Stimulated activated effector memory CD8-positive, alpha-beta T cell treated with anti-CD3 and anti-CD28 coated beads, Interleukin-12 subunit alpha, Interleukin-12 subunit beta, amount 100 ng/mL, for 72 hours (primary cell): ENCODE measurements around the gene EDN2.

ENCODE experiments used
- ATAC-seq: fragments of 150-1000 bp; cut with Tn5 transposase; 2 replicates; pipeline ENCODE4 v1.10.0; 2021
- DNase-seq, 2 donors: peaks; one replicate each; pipeline ENCODE4 v3.0.0; 2021 to 2022; ENCODE audit warnings: low spot score in 2 of 2
- H3K27ac Mint-ChIP-seq: one replicate; pipeline ENCODE4 v1.8.0; 2022; ENCODE audit warnings: mild to moderate bottlenecking, mixed read lengths
- H3K36me3 Mint-ChIP-seq: one replicate; pipeline ENCODE4 v1.8.0; 2022; ENCODE audit warnings: mild to moderate bottlenecking, mixed read lengths
- H3K4me1 Mint-ChIP-seq: one replicate; pipeline ENCODE4 v1.8.0; 2022; ENCODE audit warnings: mixed read lengths
- H3K4me3 Mint-ChIP-seq: one replicate; pipeline ENCODE4 v1.8.0; 2022; ENCODE audit warnings: mild to moderate bottlenecking, mixed read lengths
- H3K9me3 Mint-ChIP-seq: one replicate; pipeline ENCODE4 v1.8.0; 2022; ENCODE audit warnings: mixed read lengths

Gene EDN2

GRCh38 chr1:41496080-41497055 is 11.9 kb upstream of the EDN2 start:
- Mint-ChIP-seq H3K27ac (no peak overlapping the region), H3K9me3 (no peaks in the 10 kb centered on the region), H3K4me1 (peaks cover 6% of the 10 kb centered on the region), H3K4me3 (peak overlapping the region; percentile 46), H3K36me3 (peaks cover 4% of the 10 kb centered on the region)
- peak; percentile 38 to 59 for DNase-seq
- ATAC-seq, result peak; percentile 71

DNA sequence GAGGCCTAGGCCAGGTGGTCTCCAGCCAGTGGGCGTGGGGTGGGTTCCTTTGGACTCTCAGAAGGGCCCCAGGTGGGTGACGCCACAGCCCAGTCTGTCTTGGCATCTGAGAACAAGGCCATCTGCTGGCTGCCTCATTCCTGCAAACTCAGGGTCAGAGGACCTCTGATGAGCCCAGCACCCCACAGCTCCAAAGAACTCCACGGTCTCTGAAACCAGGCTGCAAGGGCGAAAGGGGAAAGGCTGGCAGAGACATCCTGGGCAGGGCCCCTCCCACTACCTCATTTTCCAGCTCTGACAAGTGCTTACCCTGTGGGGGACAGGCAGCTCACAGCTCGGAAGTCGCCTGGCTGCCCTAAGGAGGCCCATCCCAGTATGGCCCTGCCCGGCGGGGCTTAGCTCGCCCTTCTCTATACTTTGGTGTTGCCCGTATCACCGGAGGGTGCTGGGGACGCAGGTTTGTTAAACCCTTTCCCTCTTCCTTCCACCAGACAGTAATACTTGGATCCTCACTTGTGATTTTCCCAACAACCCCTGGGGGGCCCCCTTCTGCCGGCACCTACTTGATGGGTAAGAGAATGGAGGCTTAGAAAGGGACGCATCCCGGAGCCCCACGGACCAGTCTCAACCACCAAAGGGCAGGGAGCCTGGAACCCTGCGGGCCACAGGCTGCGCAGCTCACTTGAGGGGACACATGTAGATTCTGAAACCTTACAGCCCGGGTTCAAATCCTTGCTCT is 10.9 kb upstream of the EDN2 start:
- Mint-ChIP-seq H3K36me3 (peaks cover 4% of the 10 kb centered on the region), H3K27ac (no peak overlapping the region), H3K4me1 (peaks cover 6% of the 10 kb centered on the region), H3K4me3 (peak overlapping the region; percentile 46), H3K9me3 (no peaks in the 10 kb centered on the region)
- ATAC-seq (no peak), DNase-seq (no peak)

DNA sequence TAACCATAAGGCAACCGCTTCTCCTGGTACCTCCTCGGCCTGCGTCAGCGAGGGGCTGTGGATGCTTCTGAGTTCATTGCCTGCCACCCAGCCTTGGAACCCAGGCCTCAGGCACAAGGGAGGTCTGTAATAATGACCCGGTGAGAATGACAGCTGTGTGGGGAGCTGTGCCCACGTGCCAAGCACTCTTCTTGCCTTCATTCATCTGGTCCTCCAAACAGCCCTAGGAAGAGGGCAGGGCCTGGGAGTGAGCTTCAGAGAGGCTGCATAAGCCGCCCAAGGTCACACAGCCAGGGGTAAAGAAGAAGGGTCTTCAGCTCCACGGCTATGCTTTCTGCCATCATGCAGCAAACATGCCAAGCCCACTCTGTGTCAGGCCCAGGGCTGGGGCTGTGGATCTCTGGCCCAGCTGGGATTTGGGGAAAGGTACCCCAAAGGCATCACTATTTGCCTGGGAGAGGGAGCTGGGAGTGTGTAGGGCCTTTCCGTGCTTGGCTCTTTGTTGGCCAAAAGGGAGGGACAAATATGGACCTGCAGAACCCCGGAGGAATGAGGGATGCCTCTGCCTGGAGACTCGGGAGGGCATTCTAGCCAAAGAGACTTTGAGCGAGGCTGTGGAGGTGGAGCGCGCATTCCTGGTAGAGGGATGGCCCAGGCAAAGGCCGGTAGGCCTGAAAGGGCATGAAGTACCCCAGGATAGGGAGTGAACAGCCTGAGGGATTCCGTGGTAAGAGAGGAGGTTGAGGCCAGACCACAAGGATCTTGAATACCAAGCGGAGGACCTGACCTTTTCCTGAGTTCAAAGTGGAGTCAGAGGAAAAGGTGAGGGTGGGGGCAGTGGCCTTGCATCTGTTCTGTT is 10.1 kb upstream of the EDN2 start:
- DNase-seq (no peak), ATAC-seq (no peak)
- peaks cover 6% of the 10 kb centered on the region for H3K4me1 Mint-ChIP-seq
- peak overlapping the region; percentile 15 for H3K4me3 Mint-ChIP-seq
- no peaks in the 10 kb centered on the region for H3K9me3 Mint-ChIP-seq
- peaks cover 4% of the 10 kb centered on the region for H3K36me3 Mint-ChIP-seq
- H3K27ac Mint-ChIP-seq, result no peak overlapping the region

GRCh38 chr1:41493626-41494350 is 9.3 kb upstream of the EDN2 start:
- H3K27ac Mint-ChIP-seq, result no peak overlapping the region
- H3K9me3 Mint-ChIP-seq, result no peaks in the 10 kb centered on the region
- peaks cover 4% of the 10 kb centered on the region for H3K36me3 Mint-ChIP-seq
- DNase-seq (no peak), ATAC-seq (no peak)
- no peak overlapping the region for H3K4me3 Mint-ChIP-seq
- peaks cover 6% of the 10 kb centered on the region for H3K4me1 Mint-ChIP-seq

DNA sequence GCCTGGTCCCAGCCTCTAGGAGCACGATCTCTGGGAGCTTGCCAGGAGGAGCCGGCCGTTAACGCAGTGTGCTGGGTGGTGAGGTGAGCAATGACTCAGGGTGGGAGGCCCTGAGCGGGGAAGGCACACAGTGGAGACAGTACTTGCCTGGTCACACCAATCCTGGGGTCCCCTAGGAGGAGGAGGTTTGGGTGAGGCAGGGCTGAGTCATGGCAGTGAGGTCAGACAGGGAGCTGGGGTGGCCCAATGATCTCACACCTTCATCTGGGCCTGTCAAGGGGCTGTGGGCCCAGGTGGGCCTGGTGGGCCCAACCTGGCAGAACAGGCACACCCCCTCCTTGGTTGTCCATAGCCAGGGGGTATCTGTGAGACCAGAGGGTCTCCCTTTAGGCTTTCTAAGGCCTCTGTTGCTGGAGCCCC is 8.6 kb upstream of the EDN2 start:
- no peak overlapping the region for H3K27ac Mint-ChIP-seq
- ATAC-seq (peak; percentile 70), DNase-seq (no peak)
- H3K36me3 Mint-ChIP-seq, result peaks cover 4% of the 10 kb centered on the region
- no peak overlapping the region for H3K4me3 Mint-ChIP-seq
- H3K9me3 Mint-ChIP-seq, result no peaks in the 10 kb centered on the region
- H3K4me1 Mint-ChIP-seq, result no peaks in the 10 kb centered on the region

GRCh38 chr1:41492341-41492848 is 7.9 kb upstream of the EDN2 start:
- peak; percentile 11 for ATAC-seq

DNA sequence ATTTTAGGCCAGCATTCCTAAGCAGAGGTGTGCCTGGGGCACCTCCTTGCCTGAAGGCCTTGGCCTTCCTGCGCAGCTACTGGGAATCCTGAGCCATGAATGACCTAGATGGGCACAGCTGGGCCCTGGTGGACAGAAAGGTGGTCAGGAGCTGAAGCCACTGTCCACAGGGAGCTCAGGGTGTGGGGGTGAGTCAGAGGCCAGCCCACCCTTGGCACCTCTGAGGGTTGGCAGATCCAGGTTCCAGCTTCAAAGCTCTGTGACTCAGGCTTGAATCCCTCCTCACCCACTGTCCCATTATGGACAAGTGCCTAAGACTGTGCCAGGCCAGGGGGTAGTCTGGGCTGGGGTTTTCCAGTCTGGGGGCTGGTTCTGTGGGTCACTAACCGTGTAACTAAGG is 6.4 kb upstream of the EDN2 start:
- Mint-ChIP-seq H3K9me3 (no peaks in the 10 kb centered on the region), H3K27ac (no peak overlapping the region), H3K36me3 (peaks cover 4% of the 10 kb centered on the region), H3K4me1 (peaks cover 17% of the 10 kb centered on the region), H3K4me3 (no peak overlapping the region)
- ATAC-seq (no peak), DNase-seq (no peak)

More at GRCh38 chr1:41492341-41492848, 7.9 kb upstream of the EDN2 start:
- H3K4me3 Mint-ChIP-seq, result no peak overlapping the region
- H3K4me1 Mint-ChIP-seq, result peaks cover 2% of the 10 kb centered on the region
- H3K36me3 Mint-ChIP-seq, result peaks cover 4% of the 10 kb centered on the region
- H3K27ac Mint-ChIP-seq, result no peak overlapping the region
- no peaks in the 10 kb centered on the region for H3K9me3 Mint-ChIP-seq
- peak; percentile 43 to 64 for DNase-seq

- Mint-ChIP-seq H3K4me3 (no peak overlapping the region), H3K27ac (no peak overlapping the region), H3K36me3 (peaks cover under 1% of the 10 kb centered on the region), H3K4me1 (peaks cover 18% of the 10 kb centered on the region), H3K9me3 (no peaks in the 10 kb centered on the region)
- ATAC-seq (no peak), DNase-seq (no peak)
Observed at GRCh38 chr1:41489561-41489960, 5.1 kb upstream of the EDN2 start.

DNA sequence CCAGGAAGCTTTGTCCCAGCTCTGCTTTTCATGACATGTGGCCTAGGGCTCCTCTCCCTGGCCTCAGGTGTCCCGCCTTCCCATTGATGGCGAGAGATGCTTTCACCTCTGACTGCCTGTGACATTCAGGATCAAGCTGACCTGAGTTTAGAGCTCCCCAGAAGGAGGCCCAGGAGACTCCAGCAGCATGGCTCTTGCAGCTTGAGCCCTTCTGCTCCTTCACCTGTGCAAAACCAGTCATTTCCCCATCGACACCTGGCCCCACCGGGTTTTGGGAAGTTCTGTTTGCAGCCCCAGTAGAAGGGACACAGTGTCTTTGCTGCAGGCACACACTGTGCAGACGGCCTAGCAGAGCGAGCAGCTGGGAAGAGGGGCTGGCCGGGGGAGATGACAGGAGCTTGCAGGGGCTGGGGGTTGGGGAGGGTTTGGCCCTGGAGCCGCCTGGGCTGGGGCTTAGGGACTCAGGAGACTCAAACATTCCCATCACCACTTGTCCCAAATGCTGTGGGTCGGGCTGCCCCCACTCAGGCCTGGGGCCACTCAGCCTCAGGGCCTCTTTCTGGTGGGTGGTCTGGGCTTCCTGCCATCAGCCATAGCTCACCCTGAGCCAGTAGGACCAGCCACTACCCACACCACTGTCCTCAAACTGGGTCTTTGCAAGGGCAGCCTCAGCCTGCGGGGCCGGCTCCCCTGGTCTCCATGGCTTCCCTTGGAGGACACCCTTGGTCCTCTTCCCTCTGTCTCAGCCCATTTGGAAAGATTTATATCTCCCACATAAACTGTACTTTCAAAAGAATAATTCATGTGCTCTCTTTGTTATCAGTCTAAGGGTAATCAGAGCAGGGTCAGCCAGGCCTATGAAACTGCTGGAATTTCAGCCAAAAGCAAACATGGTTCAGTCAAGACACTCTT is 3.8 kb upstream of the EDN2 start:
- H3K27ac Mint-ChIP-seq, result no peak overlapping the region
- H3K9me3 Mint-ChIP-seq, result no peaks in the 10 kb centered on the region
- ATAC-seq, result no peak
- DNase-seq, result no peak
- peaks cover 18% of the 10 kb centered on the region for H3K4me1 Mint-ChIP-seq
- H3K36me3 Mint-ChIP-seq, result no peaks in the 10 kb centered on the region
- H3K4me3 Mint-ChIP-seq, result no peak overlapping the region

DNA sequence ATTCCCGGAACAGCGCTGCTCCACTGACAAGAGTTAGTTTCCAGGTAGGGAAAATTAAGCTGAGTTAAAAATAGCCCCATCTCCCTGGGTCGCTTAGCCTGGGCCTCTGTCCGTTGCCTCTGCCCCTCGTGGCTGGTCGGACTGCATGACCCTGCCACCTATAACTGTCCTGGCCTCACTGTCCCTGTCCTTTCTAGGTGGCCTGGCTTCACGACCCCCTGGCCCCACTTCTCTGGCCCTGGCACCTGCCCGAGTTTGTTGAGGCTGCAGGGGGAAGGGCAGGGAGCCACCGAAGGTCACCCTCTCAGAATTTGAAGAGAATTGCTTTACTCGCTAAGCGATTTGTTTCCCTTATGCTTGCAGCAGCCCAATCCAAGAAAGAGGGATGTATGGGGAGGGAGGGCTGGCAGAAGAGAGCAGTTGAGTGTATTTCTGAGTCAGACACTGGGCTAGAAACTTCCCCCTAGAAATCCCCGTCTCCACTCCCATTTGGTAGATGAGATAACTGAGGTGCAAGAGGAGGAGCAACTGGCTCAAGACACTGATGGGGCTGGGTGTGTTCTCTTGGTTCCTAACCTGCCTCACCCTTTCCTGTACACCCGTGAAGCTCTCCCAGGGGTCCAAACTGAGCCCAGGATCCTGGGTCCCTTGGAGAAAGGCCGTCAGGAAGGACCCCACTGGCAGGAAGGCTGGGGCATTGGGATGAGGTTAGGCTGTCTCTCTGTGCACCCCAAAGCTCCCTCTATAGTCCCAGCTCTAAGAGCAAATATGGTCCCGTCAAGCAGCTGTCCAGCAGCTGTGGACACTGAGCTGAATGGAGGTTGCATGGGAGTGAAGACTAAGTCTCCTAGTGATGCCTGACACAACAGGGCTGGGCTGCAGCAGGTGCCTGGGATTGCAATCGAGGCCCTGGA is 2.9 kb upstream of the EDN2 start:
- Mint-ChIP-seq H3K9me3 (no peaks in the 10 kb centered on the region), H3K27ac (no peak overlapping the region), H3K36me3 (no peaks in the 10 kb centered on the region), H3K4me1 (peaks cover 21% of the 10 kb centered on the region), H3K4me3 (no peak overlapping the region)
- ATAC-seq (peak; percentile 58), DNase-seq (no peak)

DNA sequence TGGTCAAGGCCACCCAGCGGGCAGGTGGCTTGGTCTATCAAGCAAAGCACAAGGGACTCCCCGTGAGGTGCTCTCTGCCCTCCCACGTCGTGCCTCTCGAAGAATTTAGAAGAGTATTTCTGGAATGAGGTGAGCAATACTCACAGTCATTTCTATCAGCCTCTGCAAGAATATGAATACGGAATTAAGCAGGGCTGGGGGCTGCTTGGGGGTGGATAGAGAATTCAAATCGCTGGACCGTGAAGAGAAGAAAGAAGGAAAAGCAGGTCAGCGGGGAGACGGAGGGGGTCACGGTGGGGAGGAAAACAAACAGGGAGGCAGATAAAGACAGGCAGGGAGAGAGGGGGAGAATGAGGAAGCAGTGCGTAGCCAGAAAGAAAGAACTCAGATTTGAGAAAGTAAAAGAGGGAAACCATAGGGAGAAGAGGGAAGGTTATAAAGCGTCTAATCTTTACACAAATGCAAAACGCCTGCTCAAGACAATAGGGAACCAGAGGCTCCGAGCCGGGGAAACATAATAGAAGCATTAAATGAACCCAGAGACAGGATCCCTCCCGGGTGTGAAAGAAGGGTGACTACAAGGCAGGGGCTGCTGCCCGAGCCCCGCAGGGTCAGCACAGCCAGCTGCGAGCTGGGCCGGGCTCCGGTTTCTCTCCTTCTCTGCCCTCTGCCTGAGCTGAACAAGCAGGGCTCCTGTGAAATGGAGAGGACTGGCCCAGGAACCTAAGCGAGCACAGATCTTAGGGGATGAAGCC is 2.1 kb upstream of the EDN2 start:
- Mint-ChIP-seq H3K9me3 (no peaks in the 10 kb centered on the region), H3K27ac (no peak overlapping the region), H3K4me1 (peaks cover 24% of the 10 kb centered on the region), H3K36me3 (no peaks in the 10 kb centered on the region), H3K4me3 (no peak overlapping the region)
- ATAC-seq (peak; percentile 29), DNase-seq (no peak)

DNA sequence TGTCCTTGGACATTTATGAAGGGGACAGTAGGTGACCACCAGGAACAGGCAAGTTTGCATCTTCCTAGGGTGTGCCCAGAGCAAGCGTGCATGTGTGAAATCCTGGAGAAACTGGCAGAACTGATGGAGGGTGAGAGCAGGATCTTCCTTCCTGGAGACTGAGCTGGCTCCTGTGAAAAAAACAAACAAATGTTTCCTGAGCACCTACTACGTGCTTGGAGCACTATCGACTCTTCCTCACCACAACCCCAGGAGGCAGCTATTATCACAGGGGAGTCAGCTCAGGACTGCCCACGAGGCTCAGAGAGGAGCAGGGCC is 1.5 kb upstream of the EDN2 start:
- no peak for ATAC-seq
- Mint-ChIP-seq H3K27ac (no peak overlapping the region), H3K4me3 (no peak overlapping the region), H3K4me1 (peaks cover 24% of the 10 kb centered on the region), H3K9me3 (no peaks in the 10 kb centered on the region), H3K36me3 (no peaks in the 10 kb centered on the region)
- DNase-seq, result no peak
